Panc1 (cell line): ENCODE data around the gene PRSS33.

Experiments
- POLR2AphosphoS5 ChIP-seq: IDR thresholded peaks from 2 replicates; pipeline ENCODE4 v1.6.1; 2012; ENCODE audit warnings: mild to moderate bottlenecking, low read depth, low read length, moderate library complexity
- SIN3A ChIP-seq: IDR thresholded peaks from 2 replicates; pipeline ENCODE4 v1.6.1; 2012; ENCODE audit warnings: low read depth, mild to moderate bottlenecking, low read length, moderate library complexity, borderline replicate concordance; ENCODE audit not compliant: insufficient read depth
- TF ChIP-seq, protein P1 (sequence below): fragments of 450-650 bp; IDR thresholded peaks from 2 replicates; pipeline ENCODE4 v1.5.1; 2017; ENCODE audit warnings: mild to moderate bottlenecking
- TF ChIP-seq, protein P2 (sequence below), 2 experiments: IDR thresholded peaks; 2 replicates each; pipeline ENCODE4 v1.6.1; 2011 to 2012; ENCODE audit warnings: low read depth in 2 of 2, control low read depth in 1 of 2, low read length in 1 of 2, mild to moderate bottlenecking in 1 of 2, moderate library complexity in 1 of 2; ENCODE audit not compliant: insufficient read depth in 1 of 2

DNA sequence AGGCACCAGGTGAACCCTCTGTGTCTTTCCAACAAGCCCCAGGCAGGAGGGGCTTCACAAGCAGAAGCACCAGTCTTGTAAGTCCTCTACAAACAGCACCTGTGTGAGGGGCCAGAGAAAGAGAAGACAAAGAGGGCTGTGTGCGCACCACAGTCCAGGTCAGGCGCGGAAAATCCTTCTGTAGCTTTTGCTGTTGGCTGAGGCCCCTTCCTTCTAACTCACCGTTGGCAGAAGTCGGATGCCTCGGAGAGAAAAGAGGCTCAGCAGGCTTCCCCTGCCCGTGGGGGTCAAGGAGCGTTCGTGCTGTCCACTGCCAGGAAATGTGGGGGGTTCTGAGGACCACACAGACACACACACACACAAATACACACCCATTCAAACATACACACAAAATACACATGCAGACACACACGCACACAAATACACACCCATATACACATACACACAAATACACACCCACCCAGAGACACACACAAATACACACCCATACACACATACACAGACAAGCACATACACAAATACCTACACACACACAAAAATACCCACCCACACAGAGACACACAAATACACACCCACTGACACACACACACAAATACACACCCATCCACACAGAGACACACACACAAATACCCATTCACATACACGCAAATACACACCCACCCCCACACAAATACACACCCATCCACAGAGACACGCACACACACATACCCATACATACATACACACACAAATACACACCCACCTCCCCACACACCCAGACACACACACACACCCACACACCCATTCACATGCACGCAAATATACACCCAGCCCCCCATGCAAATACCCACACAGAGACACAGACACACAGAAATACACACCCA is 49.5 kb upstream of the PRSS33 start:
- TF ChIP-seq, protein P1, sequence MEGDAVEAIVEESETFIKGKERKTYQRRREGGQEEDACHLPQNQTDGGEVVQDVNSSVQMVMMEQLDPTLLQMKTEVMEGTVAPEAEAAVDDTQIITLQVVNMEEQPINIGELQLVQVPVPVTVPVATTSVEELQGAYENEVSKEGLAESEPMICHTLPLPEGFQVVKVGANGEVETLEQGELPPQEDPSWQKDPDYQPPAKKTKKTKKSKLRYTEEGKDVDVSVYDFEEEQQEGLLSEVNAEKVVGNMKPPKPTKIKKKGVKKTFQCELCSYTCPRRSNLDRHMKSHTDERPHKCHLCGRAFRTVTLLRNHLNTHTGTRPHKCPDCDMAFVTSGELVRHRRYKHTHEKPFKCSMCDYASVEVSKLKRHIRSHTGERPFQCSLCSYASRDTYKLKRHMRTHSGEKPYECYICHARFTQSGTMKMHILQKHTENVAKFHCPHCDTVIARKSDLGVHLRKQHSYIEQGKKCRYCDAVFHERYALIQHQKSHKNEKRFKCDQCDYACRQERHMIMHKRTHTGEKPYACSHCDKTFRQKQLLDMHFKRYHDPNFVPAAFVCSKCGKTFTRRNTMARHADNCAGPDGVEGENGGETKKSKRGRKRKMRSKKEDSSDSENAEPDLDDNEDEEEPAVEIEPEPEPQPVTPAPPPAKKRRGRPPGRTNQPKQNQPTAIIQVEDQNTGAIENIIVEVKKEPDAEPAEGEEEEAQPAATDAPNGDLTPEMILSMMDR, result no peak
- TF ChIP-seq POLR2AphosphoS5, result no peak
- TF ChIP-seq, protein P2, sequence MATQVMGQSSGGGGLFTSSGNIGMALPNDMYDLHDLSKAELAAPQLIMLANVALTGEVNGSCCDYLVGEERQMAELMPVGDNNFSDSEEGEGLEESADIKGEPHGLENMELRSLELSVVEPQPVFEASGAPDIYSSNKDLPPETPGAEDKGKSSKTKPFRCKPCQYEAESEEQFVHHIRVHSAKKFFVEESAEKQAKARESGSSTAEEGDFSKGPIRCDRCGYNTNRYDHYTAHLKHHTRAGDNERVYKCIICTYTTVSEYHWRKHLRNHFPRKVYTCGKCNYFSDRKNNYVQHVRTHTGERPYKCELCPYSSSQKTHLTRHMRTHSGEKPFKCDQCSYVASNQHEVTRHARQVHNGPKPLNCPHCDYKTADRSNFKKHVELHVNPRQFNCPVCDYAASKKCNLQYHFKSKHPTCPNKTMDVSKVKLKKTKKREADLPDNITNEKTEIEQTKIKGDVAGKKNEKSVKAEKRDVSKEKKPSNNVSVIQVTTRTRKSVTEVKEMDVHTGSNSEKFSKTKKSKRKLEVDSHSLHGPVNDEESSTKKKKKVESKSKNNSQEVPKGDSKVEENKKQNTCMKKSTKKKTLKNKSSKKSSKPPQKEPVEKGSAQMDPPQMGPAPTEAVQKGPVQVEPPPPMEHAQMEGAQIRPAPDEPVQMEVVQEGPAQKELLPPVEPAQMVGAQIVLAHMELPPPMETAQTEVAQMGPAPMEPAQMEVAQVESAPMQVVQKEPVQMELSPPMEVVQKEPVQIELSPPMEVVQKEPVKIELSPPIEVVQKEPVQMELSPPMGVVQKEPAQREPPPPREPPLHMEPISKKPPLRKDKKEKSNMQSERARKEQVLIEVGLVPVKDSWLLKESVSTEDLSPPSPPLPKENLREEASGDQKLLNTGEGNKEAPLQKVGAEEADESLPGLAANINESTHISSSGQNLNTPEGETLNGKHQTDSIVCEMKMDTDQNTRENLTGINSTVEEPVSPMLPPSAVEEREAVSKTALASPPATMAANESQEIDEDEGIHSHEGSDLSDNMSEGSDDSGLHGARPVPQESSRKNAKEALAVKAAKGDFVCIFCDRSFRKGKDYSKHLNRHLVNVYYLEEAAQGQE (IDR thresholded peaks at IDR 0.05; ENCODE audit: insufficient read depth in 1 of 2, low read depth in 2 of 2, low read length in 1 of 2), result no peak
- TF ChIP-seq SIN3A, result no peak
